GM19239 (cell line): ENCODE measurements around the gene CASZ1.

Source experiments
- DNase-seq: peaks from one replicate; pipeline ENCODE4 v3.0.0; 2011; ENCODE audit warnings: low spot score; ENCODE audit not compliant: insufficient read length
- FAIRE-seq: peaks from 2 replicates; lab custom pipeline; 2011; peaks lifted over from hg19 to GRCh38; lab: Jason Lieb, UNC

Gene CASZ1

GRCh38 chr1:10761503-10762152 lies 34.8 kb downstream of the CASZ1 start:
- DNase-seq (no peak), FAIRE-seq (no peak)

GRCh38 chr1:10760566-10761502 lies 35.6 kb downstream of the CASZ1 start:
- no peak for FAIRE-seq
- no peak for DNase-seq

- DNase-seq (no peak), FAIRE-seq (no peak)
Measured at GRCh38 chr1:10759413-10760200, 36.8 kb downstream of the CASZ1 start.

- DNase-seq (no peak), FAIRE-seq (no peak)
Measured at GRCh38 chr1:10756842-10757241, 39.6 kb downstream of the CASZ1 start.

- FAIRE-seq (no peak), DNase-seq (no peak)
Measured at GRCh38 chr1:10755970-10756521, 40.4 kb downstream of the CASZ1 start.

- FAIRE-seq (no peak), DNase-seq (no peak)
Measured at GRCh38 chr1:10754568-10755329, 41.7 kb downstream of the CASZ1 start.

- FAIRE-seq, result no peak
- DNase-seq, result no peak
Measured at GRCh38 chr1:10753299-10753698, 43.1 kb downstream of the CASZ1 start.

- DNase-seq (no peak), FAIRE-seq (no peak)
Measured at GRCh38 chr1:10751561-10752085, 44.8 kb downstream of the CASZ1 start.

GRCh38 chr1:10751160-10751559 lies 45.3 kb downstream of the CASZ1 start:
- DNase-seq, result no peak
- FAIRE-seq, result no peak

- DNase-seq (no peak), FAIRE-seq (no peak)
Measured at GRCh38 chr1:10745886-10746455, 50.5 kb downstream of the CASZ1 start.

- no peak for DNase-seq
- FAIRE-seq, result no peak
Measured at GRCh38 chr1:10745383-10745782, 51.1 kb downstream of the CASZ1 start.

GRCh38 chr1:10744654-10745238 lies 51.7 kb downstream of the CASZ1 start:
- FAIRE-seq (no peak), DNase-seq (no peak)

- FAIRE-seq (no peak), DNase-seq (no peak)
Measured at GRCh38 chr1:10744029-10744428, 52.4 kb downstream of the CASZ1 start.

GRCh38 chr1:10741696-10742095 lies 54.8 kb downstream of the CASZ1 start:
- no peak for DNase-seq
- no peak for FAIRE-seq

GRCh38 chr1:10740123-10740522 lies 56.3 kb downstream of the CASZ1 start:
- DNase-seq (no peak), FAIRE-seq (no peak)

- DNase-seq, result no peak
- FAIRE-seq, result no peak
Measured at GRCh38 chr1:10739589-10739988, 56.9 kb downstream of the CASZ1 start.

GRCh38 chr1:10738061-10739058 lies 58.1 kb downstream of the CASZ1 start:
- DNase-seq (no peak), FAIRE-seq (no peak)

- no peak for DNase-seq
- FAIRE-seq, result no peak
Measured at GRCh38 chr1:10737651-10738050, 58.8 kb downstream of the CASZ1 start.
